ENCODE data around the gene RPS10.

Gene RPS10

GRCh38 chr6:34384321-34385153 lies 41.3 kb downstream of the RPS10 start:
- no peak for TF ChIP-seq CTCF (IDR thresholded peaks at IDR 0.05; ENCODE audit: unreplicated experiment in 3 of 3)
- Mint-ChIP-seq H3K27ac (peak overlapping the region; percentile 81 to 87 (median 82)), H3K4me1 (peaks cover 49% of the 10 kb centered on the region), H3K36me3 (ENCODE audit: low read depth) (peaks cover 10% of the 10 kb centered on the region), H3K4me3 (no peak overlapping the region), H3K9me3 (no peaks in the 10 kb centered on the region), H3K27me3 (ENCODE audit: low read depth) (no peaks in the 10 kb centered on the region)

GRCh38 chr6:34383656-34384320 lies 42.1 kb downstream of the RPS10 start:
- H3K4me1 Mint-ChIP-seq: peaks cover 45% of the 10 kb centered on the region
- peaks cover 12% of the 10 kb centered on the region for H3K36me3 Mint-ChIP-seq (ENCODE audit: low read depth)
- H3K9me3 Mint-ChIP-seq: no peaks in the 10 kb centered on the region
- peak overlapping the region; percentile 82 to 87 (median 84) for H3K27ac Mint-ChIP-seq
- H3K4me3 Mint-ChIP-seq: peak overlapping the region in 1 of 3 experiments; percentile 8
- no peak for TF ChIP-seq CTCF (IDR thresholded peaks at IDR 0.05; ENCODE audit: unreplicated experiment in 3 of 3)
- H3K27me3 Mint-ChIP-seq (ENCODE audit: low read depth): no peaks in the 10 kb centered on the region

GRCh38 chr6:34383161-34383631 lies 42.7 kb downstream of the RPS10 start:
- Mint-ChIP-seq H3K4me1 (peaks cover 46% of the 10 kb centered on the region), H3K36me3 (ENCODE audit: low read depth) (peaks cover 14% of the 10 kb centered on the region)
- TF ChIP-seq CTCF (IDR thresholded peaks at IDR 0.05; ENCODE audit: unreplicated experiment in 3 of 3): no peak

GRCh38 chr6:34381081-34381480 lies 44.8 kb downstream of the RPS10 start:
- no peak for TF ChIP-seq CTCF (IDR thresholded peaks at IDR 0.05; ENCODE audit: unreplicated experiment in 3 of 3)
- H3K4me3 Mint-ChIP-seq: no peak overlapping the region
- peak overlapping the region in 1 of 3 experiments; percentile 22 for H3K27ac Mint-ChIP-seq
- no peaks in the 10 kb centered on the region for H3K27me3 Mint-ChIP-seq (ENCODE audit: low read depth)
- peaks cover 14% of the 10 kb centered on the region for H3K36me3 Mint-ChIP-seq (ENCODE audit: low read depth)
- no peaks in the 10 kb centered on the region for H3K9me3 Mint-ChIP-seq
- peaks cover 43% of the 10 kb centered on the region for H3K4me1 Mint-ChIP-seq

More at GRCh38 chr6:34383161-34383631, 42.7 kb downstream of the RPS10 start:
- Mint-ChIP-seq H3K4me3 (peak overlapping the region in 1 of 3 experiments; percentile 8), H3K9me3 (no peaks in the 10 kb centered on the region), H3K27me3 (ENCODE audit: low read depth) (no peaks in the 10 kb centered on the region), H3K27ac (peak overlapping the region; percentile 82 to 87 (median 84))

- no peaks in the 10 kb centered on the region for H3K9me3 Mint-ChIP-seq
- H3K27me3 Mint-ChIP-seq (ENCODE audit: low read depth): no peaks in the 10 kb centered on the region
- TF ChIP-seq CTCF (IDR thresholded peaks at IDR 0.05; ENCODE audit: unreplicated experiment in 3 of 3): no peak
- peaks cover 23% of the 10 kb centered on the region for H3K4me1 Mint-ChIP-seq
- H3K4me3 Mint-ChIP-seq: no peak overlapping the region
- peak overlapping the region in 1 of 3 experiments; percentile 42 for H3K27ac Mint-ChIP-seq
- H3K36me3 Mint-ChIP-seq (ENCODE audit: low read depth): peaks cover 14% of the 10 kb centered on the region
These were observed 47.4 kb downstream of the RPS10 start for GRCh38 chr6:34378470-34378869.

All from nephron (organoid).